Thymus (tissue), 11 donors: Measurements from ENCODE around the gene PCSK6. TPM values are rescaled to one million over a fixed set of nuclear protein-coding genes. Genes with fewer than 3 reads are reported as not detected.

Experiments
- DNase-seq, 9 donors: peaks; one replicate each; pipeline ENCODE4 v3.0.0-alpha.2; 2013; ENCODE audit warnings: low spot score in 9 of 9, low read depth in 6 of 9, missing footprints in 1 of 9
- H3K27ac ChIP-seq, 2 donors: one replicate each; pipeline ENCODE4 v1.5.1; 2013; ENCODE audit warnings: control low read depth in 1 of 2, low read depth in 1 of 2, low read length in 1 of 2, mild to moderate bottlenecking in 1 of 2, moderate library complexity in 1 of 2
- H3K27me3 ChIP-seq, 2 donors: one replicate each; pipeline ENCODE4 v1.5.1; 2013; ENCODE audit warnings: low read length in 1 of 2; ENCODE audit not compliant: control insufficient read depth in 2 of 2, insufficient read depth in 1 of 2
- H3K36me3 ChIP-seq, 2 donors: one replicate each; pipeline ENCODE4 v1.5.1; 2013; ENCODE audit warnings: low read length in 1 of 2, mild to moderate bottlenecking in 1 of 2, moderate library complexity in 1 of 2; ENCODE audit not compliant: control insufficient read depth in 2 of 2, insufficient read depth in 2 of 2
- H3K4me1 ChIP-seq, 2 donors: one replicate each; pipeline ENCODE4 v1.5.1; 2013; ENCODE audit warnings: low read length in 2 of 2; ENCODE audit not compliant: control insufficient read depth in 2 of 2, insufficient read depth in 2 of 2
- H3K4me3 ChIP-seq, 2 donors: one replicate each; pipeline ENCODE4 v1.5.1; 2013; ENCODE audit warnings: low read length in 2 of 2, control low read depth in 1 of 2, mild to moderate bottlenecking in 1 of 2
- H3K9me3 ChIP-seq, 2 donors: one replicate each; pipeline ENCODE4 v1.5.1; 2013; ENCODE audit warnings: low read length in 1 of 2, mild to moderate bottlenecking in 1 of 2; ENCODE audit not compliant: control insufficient read depth in 2 of 2, insufficient read depth in 1 of 2
- WGBS: extraction: QIAGEN DNeasy Blood & Tissue Kit; methylation state at CpG from one replicate; pipeline ENCODE4 v1.1.7; 2013; 5-methylcytosine and 5-hydroxymethylcytosine counted together
- polyA plus RNA-seq: library from polyadenylated mRNA; stranded (reverse); fragments of 200-250 nt; gene quantifications from one replicate; pipeline ENCODE4 v1.2.3, GENCODE V29; 2013
- total RNA-seq: library from RNA; stranded (reverse); fragments of 120-200 nt; gene quantifications from one replicate; pipeline ENCODE4 v1.2.4, GENCODE V29; 2013
- donor health status: healthy.

Gene PCSK6
- total and polyA plus RNA-seq, 2 donors, result 10.1 to 10.5 TPM

DNA sequence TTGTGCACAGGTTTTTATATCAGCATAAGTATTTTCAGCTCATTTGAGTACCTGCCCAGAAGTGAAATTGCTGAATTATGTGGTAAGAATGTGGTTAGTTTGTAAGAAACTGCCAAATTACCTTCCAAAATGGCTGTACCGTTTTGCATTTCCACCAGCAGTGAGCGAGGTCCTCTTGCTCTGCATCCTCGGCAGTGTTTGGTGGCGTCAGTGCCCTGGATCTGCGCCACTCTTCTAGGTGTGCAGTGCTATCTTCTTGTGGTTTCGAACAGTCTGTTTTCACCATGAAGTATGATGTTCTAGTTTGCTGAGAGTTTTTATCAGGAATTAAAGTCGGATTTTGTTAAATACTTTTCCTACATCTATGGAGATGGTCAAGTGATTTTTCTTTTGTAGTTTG, 24.8 kb upstream of the PCSK6 start:
- no peak overlapping the region for H3K27ac ChIP-seq
- no peaks in the 10 kb centered on the region for H3K4me1 ChIP-seq
- no peaks in the 10 kb centered on the region for H3K9me3 ChIP-seq
- 97% methylated on average over 7 of the region's 7 CpGs for WGBS
- no peaks in the 10 kb centered on the region for H3K36me3 ChIP-seq
- H3K4me3 ChIP-seq, result no peak overlapping the region
- no peaks in the 10 kb centered on the region for H3K27me3 ChIP-seq
- DNase-seq, result no peak

DNA sequence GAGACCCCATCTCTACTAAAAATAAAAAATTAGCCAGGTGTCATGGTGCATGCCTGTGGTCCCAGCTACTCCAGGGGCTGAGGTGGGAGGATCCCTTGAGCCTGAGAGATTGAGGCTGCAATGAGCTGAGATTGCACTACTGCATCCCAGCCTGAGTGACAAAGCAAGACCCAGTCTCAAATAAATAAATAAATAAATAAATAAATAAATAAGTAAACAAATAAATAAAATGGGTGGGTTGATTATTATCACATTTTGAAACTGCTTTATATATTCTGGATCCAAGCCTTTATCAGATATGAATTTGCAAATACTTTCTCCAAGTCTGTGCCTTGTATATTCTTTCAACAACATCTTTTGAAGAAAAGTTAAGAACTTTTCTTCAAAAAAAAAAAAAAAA, 22.2 kb upstream of the PCSK6 start:
- Histone ChIP-seq H3K36me3 (no peaks in the 10 kb centered on the region), H3K9me3 (no peaks in the 10 kb centered on the region), H3K27me3 (no peaks in the 10 kb centered on the region), H3K4me1 (no peaks in the 10 kb centered on the region), H3K4me3 (no peak overlapping the region), H3K27ac (no peak overlapping the region)
- no peak for DNase-seq

DNA sequence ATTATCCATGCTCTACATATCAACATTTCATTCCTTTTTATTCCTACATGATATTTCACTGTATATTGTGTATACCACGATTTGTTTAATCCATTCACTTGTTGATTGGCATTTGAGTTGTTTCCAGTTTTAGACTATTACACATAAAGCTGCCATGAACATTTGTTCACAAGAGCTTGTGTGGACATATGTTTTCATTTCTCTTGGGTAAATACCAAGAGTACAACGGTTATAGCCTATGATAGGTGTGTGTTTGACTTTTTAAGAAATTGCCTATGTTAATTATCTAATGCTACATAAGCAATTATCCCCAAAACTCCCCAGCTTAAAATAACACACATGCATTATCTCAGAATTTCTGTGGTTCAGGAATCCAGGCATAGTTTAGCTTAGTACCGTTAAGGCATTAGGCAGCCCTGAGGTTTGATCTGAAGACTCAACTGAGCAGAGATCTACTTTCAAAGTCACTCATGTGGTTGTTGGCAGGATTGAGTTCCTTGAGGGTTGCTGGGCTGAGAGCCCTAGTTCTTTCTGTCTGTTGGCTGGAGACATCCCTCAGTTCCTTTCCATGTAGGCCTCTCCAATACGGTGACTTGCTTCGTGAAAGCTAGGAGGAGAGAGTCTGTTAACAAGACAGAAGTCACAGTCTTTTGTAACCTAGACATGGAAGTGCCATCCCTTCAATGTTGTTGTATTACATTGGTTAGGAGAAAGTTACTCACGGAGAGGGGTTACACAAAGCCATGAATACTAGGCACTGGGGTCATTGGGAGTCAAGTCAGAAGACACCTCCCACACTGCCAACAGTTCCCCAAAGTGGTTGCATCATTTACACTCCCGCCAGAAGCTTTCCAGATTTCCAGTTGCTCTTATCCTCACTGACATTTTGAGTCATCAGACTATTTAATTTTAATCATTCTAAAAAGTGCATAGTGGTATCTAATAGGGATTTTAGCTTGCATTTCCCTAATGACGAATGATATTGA, 21.0 kb upstream of the PCSK6 start:
- 96% methylated on average over 8 of the region's 8 CpGs for WGBS
- Histone ChIP-seq H3K27ac (no peak overlapping the region), H3K4me3 (no peak overlapping the region), H3K36me3 (no peaks in the 10 kb centered on the region), H3K4me1 (no peaks in the 10 kb centered on the region), H3K9me3 (no peaks in the 10 kb centered on the region), H3K27me3 (no peaks in the 10 kb centered on the region)
- no peak for DNase-seq

DNA sequence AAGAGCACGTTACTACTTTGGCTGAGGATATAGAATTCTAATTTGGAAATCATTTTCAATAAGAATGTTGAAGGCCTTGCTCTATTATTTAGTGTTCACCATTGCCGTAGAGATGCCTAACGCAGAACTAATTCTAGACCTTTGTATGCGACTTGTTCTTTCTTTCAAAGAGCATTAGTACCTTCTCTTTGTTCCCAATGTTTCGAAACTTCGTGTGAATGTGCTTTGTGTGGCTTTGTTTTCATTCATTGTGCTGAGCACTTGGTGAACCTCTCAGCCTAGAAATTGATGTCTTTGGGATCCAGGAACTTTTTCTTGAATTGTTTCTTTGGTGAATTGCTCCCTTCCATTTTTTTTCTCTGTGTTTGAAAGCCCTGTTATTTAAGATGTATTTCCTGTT, 19.8 kb upstream of the PCSK6 start:
- no peaks in the 10 kb centered on the region for H3K4me1 ChIP-seq
- H3K36me3 ChIP-seq, result no peaks in the 10 kb centered on the region
- 95% methylated on average over 6 of the region's 6 CpGs for WGBS
- no peak overlapping the region for H3K4me3 ChIP-seq
- H3K27me3 ChIP-seq, result no peaks in the 10 kb centered on the region
- H3K27ac ChIP-seq, result no peak overlapping the region
- DNase-seq, result no peak
- no peaks in the 10 kb centered on the region for H3K9me3 ChIP-seq

DNA sequence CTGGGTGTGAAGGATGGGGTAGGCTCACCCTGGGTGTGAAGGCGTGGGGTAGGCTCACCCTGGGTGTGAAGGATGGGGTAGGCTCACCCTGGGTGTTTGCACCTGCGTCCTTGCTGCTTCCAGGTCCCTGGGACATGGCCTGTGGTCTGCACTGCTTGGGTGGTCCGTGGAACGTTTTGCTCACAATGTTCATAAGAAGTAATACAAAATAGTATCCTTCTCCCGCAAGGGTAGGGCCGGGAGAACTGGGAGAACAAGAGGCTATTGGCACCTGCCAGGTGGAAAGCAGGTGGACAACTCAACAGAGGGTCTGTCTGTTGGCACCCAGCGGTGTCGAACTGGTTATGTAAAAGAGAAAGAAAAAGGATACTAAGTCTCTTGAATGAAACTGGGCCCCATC, 17.0 kb upstream of the PCSK6 start:
- DNase-seq, result no peak

DNA sequence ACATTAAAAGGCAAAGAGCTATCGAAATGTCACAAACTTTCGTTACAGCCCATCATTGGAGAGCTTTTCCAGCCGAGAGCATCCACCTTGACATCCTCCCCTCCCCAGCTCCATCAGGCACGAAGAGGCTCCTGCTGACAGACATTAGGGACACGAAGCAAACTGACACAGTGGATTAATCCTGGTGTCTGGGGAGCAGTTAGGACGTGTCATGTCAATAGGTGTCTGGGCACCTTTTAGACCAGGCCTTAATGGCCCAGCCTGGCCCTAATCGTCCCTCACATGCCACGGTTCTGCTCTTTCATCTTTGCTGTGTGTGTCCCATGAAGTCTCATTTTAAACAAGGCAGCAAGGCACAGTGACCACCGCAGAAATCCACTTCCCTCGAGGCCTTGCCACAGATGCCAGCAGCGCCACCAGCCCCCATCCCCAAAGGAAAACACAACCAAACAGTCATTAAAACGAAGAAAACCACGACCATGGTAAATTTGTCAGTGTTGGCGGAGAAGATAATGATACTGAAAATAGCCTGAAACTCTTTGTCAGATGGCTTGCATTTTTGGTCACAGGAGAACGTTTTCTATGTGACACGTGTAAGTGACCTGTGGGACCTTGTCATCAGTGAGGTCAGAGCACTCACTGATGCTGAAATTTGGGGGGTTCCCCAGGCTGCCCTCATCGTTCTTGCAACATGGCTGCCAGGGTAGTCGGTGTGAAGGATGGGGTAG, 16.3 kb upstream of the PCSK6 start:
- Histone ChIP-seq H3K27ac (no peak overlapping the region), H3K4me3 (no peak overlapping the region), H3K9me3 (peaks cover 0 to 4% of the 10 kb centered on the region in 2 donors), H3K4me1 (peaks cover 0 to 4% of the 10 kb centered on the region in 2 donors), H3K27me3 (peaks cover 0 to 12% of the 10 kb centered on the region in 2 donors), H3K36me3 (no peaks in the 10 kb centered on the region)
- WGBS, result 85% methylated on average over 18 of the region's 18 CpGs
- no peak for DNase-seq

More for the DNA sequence above, 17.0 kb upstream of the PCSK6 start:
- peaks cover 0 to 12% of the 10 kb centered on the region in 2 donors for H3K27me3 ChIP-seq
- H3K9me3 ChIP-seq, result peaks cover 0 to 4% of the 10 kb centered on the region in 2 donors
- H3K27ac ChIP-seq, result no peak overlapping the region
- H3K4me3 ChIP-seq, result no peak overlapping the region
- WGBS, result 85% methylated on average over 8 of the region's 8 CpGs
- no peaks in the 10 kb centered on the region for H3K36me3 ChIP-seq
- peaks cover 0 to 4% of the 10 kb centered on the region in 2 donors for H3K4me1 ChIP-seq

DNA sequence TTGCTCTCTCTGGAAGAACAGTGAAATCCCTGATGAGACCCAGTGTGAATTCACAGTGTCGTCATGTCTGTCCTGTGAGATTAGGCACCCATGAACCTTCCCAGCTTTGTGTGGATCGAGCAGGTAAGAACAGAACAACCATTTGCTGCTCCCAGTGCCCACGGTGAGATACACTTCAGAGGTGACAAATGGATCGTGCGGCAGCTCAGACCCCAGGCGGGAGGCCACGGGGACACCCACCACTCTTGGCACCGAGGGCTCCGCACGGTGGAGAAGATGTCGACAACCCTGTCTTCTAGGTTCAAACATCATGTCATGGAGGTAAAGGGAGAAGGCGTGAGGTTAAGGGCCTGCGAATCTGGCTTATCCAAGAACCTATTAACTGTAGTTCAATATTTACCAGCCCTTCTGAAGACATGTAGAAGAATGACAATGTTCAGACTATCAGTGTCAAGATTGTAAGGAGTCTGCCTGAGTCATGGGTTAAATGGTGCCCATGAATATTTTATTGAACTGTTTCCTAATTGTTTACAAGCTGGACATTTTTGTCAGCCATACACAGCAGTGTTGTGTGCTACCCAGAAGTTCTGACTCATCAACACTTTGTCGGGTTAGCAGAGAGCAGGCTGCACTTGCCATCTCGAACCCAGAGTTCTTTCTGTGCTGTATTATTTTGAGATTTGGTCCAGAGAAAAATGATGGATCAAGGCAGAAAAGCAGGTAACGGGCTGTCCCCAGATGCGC, 15.5 kb upstream of the PCSK6 start:
- no peak for DNase-seq
- Histone ChIP-seq H3K4me1 (peaks cover 0 to 4% of the 10 kb centered on the region in 2 donors), H3K27me3 (peaks cover 0 to 12% of the 10 kb centered on the region in 2 donors), H3K27ac (no peak overlapping the region), H3K9me3 (peaks cover 0 to 4% of the 10 kb centered on the region in 2 donors), H3K4me3 (no peak overlapping the region), H3K36me3 (no peaks in the 10 kb centered on the region)
- WGBS, result 92% methylated on average over 17 of the region's 17 CpGs

DNA sequence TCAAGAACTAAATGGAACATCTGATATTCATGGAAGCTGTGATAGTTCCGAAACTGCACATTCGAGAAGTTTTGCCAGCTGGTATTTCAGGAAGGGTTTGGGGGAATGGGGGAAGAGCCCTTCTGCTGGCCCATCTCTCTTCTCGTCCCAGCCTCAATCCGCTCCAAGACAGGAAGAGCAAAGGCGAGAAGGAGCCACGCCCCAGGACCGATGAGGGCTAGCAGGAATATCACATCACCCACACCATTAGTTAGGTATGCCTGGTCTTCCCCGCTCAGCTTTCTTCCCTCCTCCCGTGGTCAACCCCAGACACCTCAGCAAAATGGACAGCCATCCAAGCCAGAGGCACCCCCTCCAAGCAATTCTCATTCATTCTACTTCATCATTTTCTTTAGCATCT, 14.9 kb upstream of the PCSK6 start:
- H3K4me1 ChIP-seq, result peaks cover 0 to 4% of the 10 kb centered on the region in 2 donors
- peaks cover 0 to 4% of the 10 kb centered on the region in 2 donors for H3K9me3 ChIP-seq
- peaks cover 0 to 12% of the 10 kb centered on the region in 2 donors for H3K27me3 ChIP-seq
- H3K36me3 ChIP-seq, result no peaks in the 10 kb centered on the region
- H3K27ac ChIP-seq, result no peak overlapping the region
- 95% methylated on average over 9 of the region's 9 CpGs for WGBS
- no peak for DNase-seq
- H3K4me3 ChIP-seq, result no peak overlapping the region

DNA sequence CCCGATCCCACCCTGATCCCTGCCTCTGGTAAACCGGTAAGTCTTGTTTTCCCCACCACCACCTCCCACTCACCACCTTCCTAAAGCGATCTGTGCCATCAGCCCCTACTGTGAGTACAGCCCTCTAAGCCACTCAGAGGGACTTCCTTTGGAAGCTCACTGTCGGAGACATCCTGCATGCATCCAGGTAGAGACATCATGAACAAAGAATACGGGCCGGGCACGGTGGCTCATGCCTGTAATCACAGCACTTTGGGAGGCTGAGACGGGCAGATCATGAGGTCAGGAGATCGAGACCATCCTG, 13.7 kb upstream of the PCSK6 start:
- Histone ChIP-seq H3K9me3 (peaks cover 0 to 4% of the 10 kb centered on the region in 2 donors), H3K27ac (no peak overlapping the region), H3K4me1 (peaks cover 0 to 4% of the 10 kb centered on the region in 2 donors), H3K27me3 (peaks cover 0 to 12% of the 10 kb centered on the region in 2 donors), H3K4me3 (no peak overlapping the region), H3K36me3 (no peaks in the 10 kb centered on the region)
- DNase-seq, result no peak
- 96% methylated on average over 9 of the region's 9 CpGs for WGBS
